Middle frontal gyrus (tissue), 1 donor: ENCODE data around the gene PSME1.

ENCODE experiments used
- DNase-seq: peaks from one replicate; pipeline ENCODE4 v3.0.0-alpha.2; 2015; ENCODE audit warnings: low spot score; ENCODE audit errors: extremely low spot score

Gene PSME1

GRCh38 chr14:24171422-24172260, 35.6 kb downstream of the PSME1 start, which contains the start of gene REC8:
Gene REC8 (plus strand): TSS chr14:24172080. CDS start chr14:24172553, 473 bp downstream.
- DNase-seq: peak; percentile 83

- no peak for DNase-seq
Observed at GRCh38 chr14:24172261-24172860, 36.4 kb downstream of the PSME1 start.

GRCh38 chr14:24172871-24173281, 36.9 kb downstream of the PSME1 start:
- DNase-seq: no peak

GRCh38 chr14:24176599-24176998, 40.6 kb downstream of the PSME1 start:
- DNase-seq: no peak

GRCh38 chr14:24177041-24177825, 41.2 kb downstream of the PSME1 start:
- DNase-seq: no peak

DNA sequence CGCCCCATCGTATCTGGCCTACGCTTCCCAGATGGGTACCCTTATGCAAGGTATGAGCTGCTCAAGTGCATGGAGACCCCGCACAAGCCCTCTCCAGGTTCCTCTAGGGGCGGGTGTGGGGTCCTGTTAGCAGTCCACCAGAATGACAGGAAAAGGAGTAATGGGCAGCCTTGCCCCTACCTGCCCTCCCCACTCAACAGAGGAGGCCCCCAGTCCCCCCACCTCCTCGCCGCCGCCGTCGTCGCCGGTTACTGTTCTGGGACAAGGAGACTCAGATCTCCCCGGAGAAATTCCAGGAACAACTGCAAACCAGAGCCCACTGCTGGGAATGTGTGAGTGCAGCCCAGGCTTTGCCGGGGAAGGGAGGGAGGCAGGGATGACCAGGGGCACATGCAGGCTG, 41.9 kb downstream of the PSME1 start:
- no peak for DNase-seq

- DNase-seq: no peak
Observed at GRCh38 chr14:24178399-24179178, 42.6 kb downstream of the PSME1 start.

DNA sequence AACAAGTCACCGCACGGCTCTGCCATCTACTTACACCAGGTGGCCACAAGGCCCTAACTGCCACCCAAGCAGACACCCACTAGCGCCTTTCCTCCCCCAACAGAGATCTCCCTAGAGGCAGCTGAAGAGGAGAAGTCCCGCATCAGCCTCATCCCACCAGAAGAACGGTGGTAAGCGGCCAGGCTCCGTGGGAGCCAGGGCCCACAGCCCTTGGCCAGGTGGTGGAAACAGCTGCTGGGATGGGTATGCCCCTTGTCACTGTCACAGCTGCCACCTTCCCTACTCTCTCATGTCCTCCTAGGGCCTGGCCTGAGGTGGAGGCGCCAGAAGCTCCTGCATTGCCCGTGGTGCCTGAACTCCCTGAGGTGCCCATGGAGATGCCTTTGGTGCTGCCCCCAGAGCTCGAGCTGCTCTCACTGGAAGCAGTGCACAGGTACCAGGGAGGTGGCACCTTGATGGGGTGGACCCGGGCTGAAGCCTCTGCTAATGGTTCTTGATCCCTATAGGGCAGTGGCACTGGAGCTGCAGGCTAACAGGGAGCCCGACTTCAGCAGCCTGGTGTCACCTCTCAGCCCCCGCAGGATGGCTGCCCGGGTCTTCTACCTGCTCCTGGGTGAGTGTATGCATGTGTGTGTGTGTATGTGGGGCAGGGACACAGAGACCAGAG, 43.4 kb downstream of the PSME1 start:
- no peak for DNase-seq

GRCh38 chr14:24179961-24180796, 44.2 kb downstream of the PSME1 start:
- no peak for DNase-seq

DNA sequence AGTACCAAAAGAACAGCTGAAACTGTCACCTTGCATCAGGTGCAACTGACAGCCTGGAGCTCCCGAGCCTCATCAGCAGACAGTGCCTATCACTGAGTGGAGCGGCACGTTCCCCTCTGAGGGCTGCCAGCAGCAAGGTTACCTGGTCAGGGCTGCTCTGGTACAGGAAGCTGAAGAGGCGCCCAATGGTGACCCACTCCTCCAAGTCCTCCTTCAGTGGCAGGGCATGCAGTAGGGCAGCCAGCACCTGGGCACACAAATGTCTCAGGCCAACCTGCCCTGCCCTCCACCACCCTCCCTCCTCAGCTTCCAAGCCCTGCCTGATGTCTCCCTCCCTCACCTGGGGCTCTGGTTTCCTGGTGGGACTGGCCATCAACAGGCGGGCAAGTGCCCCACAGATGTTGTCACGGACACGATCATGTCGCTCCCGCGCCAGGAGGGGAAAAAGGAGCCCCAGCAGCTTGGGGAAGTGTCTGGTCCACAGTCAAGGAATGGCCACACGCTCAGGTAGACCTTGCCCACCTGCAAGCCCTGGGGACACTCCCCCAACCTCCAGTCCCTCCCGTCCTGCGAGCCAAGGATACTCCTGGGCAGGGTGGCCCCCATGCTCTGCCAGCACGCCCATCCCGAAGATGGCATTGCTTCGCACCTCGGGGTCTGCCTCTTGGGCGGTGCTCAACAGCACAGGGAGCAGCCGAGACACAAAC, 45.5 kb downstream of the PSME1 start:
- DNase-seq: no peak

DNA sequence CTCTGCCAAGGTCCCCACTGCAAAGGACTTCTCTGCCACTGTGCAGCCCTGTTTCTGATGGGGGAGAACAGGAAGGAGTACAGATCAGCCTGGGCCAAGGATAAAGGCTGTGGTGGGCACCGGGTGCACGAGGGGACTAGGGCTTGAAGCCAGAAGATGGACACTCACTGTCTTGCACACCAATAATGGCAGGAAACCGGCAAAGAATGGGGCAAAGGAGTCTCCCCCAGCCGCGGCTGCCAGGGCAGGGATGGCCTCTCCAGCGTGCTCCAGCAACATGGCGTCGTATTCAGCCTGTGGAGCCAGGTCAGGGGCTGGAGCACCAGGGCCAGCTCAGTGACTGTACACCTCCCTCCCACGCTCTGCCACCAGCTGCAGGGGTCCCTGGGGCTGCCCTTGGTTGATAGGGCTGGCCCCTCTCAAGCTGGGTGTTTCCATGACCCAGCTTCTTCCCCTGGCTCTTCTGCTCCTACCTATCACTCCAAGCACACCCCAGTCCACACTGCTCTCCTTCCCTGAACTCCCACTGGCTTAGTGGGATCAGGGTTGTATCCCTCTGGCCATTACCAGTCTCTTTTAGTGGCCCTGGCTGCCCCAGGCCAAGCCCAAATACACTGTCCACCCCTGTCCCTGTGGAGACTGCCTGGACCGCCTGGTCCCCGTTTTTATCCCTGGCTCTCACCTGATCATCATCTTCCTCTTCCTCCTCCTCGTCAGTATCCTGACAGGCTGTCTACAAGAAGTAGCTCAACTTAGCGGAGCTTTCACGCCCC, 46.3 kb downstream of the PSME1 start:
- no peak for DNase-seq

DNA sequence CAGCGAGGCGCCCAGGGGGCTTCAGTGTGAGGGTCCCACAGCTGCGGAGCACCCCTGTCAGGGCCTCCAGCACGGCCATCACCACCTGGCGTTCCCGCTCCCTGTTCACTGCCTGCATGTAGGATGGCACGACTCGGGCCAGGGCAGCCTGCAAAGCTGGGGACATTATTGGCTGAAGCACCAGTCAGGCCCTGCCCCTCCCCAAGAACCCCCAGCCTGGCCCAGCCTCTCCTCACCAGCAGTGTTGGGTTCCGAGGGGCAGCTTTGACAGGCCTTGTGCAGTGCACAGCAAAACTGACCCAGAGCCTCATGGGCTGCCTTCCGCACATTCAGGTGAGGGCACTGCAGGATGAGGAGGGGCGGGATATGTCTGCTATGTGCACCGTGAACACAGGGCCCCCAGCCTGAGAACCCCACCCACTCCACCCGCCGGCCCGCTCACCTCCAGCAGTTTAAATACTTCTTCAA, 47.1 kb downstream of the PSME1 start:
- DNase-seq: no peak

DNA sequence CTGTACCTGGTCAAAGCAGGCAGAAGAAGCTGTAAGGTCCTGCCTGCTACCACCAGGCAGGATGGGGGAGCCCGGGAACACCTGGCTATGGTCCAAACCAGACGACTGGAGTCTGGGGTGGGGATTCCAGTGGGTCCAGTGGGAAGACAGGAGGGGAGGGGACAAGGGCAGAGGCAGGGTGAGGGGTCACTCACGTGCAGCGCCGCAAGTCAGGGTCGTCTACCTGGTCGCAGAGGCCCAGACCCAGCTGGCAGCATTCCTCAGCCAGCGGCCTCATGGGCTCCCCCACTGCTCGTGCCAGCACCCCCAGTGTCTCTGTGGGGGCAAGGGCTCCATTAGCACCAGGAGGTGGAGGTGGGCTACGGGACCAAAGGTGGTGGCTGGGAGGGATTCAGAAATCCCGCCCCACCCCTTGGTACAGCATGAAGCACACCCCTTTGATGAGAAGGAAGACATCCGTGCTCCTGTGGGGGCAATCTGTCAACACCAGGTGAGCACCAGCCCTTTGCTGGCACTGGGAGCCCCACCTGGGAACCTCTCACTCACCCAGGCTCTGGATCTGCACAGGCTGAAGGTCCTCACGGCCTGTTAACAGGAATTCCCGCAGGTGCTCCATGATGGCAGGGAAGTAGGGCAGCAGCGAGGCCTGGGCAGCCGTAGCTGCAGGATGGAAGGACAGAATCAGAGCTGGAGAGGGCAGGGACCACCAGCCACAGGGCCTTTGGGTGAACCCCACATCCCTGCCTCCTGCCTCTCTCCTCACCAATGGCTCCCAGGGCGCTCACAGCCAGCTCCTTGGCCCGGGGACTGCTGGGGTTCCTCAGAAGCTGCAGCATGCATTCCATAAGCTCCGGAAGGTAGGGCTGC, 48.3 kb downstream of the PSME1 start:
- DNase-seq: no peak

DNA sequence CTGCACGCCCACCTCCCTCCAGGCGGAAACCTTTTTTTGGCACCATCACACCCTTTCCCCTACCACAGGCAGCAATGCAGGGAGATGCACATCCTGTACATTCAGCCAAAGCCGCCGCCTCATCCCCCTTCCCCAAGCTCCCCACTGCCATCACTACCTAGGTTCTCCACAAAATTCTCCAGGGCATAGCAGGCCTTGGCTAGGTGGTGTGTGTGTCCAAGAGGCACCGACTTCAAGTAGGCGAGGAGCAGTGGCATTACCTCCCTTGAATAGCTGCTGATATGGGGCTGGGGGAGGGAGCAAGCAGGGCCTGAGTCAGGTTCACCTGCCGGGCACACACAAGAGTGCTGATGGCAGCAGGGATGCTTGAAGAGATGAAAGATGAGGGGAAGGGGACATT, 49.0 kb downstream of the PSME1 start:
- DNase-seq: no peak

DNA sequence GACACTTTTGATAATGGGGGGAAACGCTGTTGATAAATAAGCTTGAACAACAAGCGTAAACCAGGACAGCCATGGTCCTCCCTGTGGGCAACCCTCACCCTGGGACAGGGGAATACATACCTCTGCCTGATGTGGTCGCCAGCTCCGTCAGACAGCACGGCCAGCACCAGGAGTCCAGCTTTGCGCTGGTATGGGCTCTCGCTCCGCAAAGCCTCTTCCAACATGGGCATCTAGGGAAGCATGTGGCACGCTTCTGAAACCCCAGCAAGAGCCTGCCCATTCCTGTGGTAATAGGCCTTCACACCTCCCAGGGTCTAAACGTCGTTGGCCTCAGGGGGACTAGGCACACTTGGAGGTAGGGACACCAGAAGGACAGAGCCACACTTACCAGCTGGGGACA, 49.7 kb downstream of the PSME1 start:
- DNase-seq: no peak

DNA sequence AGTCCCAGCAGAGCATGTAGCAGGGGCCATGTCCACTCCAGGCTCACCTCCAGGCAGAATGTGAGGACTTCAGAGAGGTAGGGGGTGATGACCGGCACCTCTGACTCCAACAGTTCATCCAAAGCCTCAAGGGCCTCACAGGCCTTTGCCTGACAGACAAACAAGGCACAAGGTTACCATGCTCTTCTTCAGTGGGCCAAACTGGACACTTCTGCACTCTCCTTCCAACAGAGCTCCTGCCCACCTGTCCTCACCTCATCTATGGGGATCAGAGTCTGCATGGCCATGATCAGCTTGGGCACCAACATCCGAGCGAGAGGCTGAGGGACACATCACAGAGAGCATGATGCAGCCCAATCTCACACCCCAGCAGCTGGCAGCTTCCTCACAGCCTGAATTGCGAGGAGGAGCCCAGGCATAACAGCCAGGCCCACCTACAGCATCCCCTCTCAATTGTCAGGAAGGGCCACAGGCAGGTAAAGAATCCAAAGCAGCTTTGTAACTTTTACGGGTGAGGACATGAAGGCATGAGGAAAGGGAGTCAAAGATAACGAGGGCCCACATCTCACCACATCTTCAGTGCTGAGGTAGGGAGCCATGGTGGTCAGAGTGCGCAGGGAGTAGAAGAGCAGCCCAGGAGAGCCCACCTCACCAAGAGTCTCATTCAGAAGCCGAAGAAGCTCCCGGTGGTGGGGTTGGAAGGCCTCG, 51.0 kb downstream of the PSME1 start:
- no peak for DNase-seq

DNA sequence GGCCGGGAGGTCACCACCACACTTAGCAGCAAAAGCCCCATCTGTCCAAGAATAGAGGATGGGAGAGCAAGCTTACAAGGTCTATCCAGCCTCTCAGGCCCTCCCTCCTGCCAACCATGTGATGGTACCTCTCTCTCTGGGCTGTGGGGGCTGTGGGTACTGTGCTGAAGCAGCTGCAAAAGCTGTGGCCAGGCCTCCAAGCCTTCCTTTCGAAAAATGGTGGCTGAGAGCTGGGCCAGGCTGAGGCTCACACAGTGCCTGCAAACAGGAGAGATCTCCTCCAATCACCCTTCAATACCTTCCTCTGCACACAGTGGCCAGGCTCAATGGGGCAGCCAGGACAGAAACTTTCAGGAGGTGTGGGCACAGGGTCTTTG, 51.5 kb downstream of the PSME1 start:
- no peak for DNase-seq
